CD4-positive, alpha-beta T cell (primary cell): ENCODE results near the gene RAPGEF4. TPM values are rescaled to one million over a fixed set of nuclear protein-coding genes. Genes with fewer than 3 reads are reported as not detected.
A peak's percentile ranks its signal among the peaks of the same experiment; 100 is the strongest.

ENCODE experiments used
- ATAC-seq: fragments of 200-7000 bp; cut with Tn5 transposase; one replicate; pipeline ENCODE4 v1.10.0; 2022; ENCODE audit warnings: mild to moderate bottlenecking; ENCODE audit not compliant: poor library complexity
- CTCF ChIA-PET: fragments of 350-600 bp; sonication (Branson Sonifier 250); formaldehyde crosslinking; loops from one replicate; lab custom pipeline; 2021; ENCODE audit warnings: antibody characterized with exemption, inconsistent platforms; lab: Charles Lee
- POLR2A ChIA-PET: fragments of 350-600 bp; sonication (Branson Sonifier 250); formaldehyde crosslinking; loops from one replicate; lab custom pipeline; 2021; ENCODE audit warnings: antibody characterized with exemption, inconsistent platforms; lab: Charles Lee
- DNase-seq, 14 experiments: peaks; one replicate each; pipeline ENCODE4 v3.0.0-alpha.2; 2013 to 2020; ENCODE audit warnings: mixed read lengths in 2 of 14
- H3K27ac ChIP-seq, 2 donors: one replicate each; pipeline versions ENCODE4 v1.5.1 to v1.7.0; 2013; ENCODE audit warnings: low read length in 2 of 2, low read depth in 1 of 2, mild to moderate bottlenecking in 1 of 2
- H3K27me3 ChIP-seq, 2 experiments: 1 replicate in 1 of 2; 2 replicates in 1 of 2; pipeline versions ENCODE4 v1.6.1 to v1.7.0; 2013; ENCODE audit warnings: low read length in 2 of 2, control low read depth in 1 of 2, mild to moderate bottlenecking in 1 of 2, moderate library complexity in 1 of 2; ENCODE audit not compliant: insufficient read depth in 2 of 2, control insufficient read depth in 1 of 2
- H3K36me3 ChIP-seq: one replicate; pipeline ENCODE4 v1.6.1; 2013; ENCODE audit warnings: low read length, control low read depth; ENCODE audit not compliant: insufficient read depth
- H3K4me1 ChIP-seq: one replicate; pipeline ENCODE4 v1.6.1; 2013; ENCODE audit warnings: low read length, control low read depth; ENCODE audit not compliant: insufficient read depth
- H3K4me3 ChIP-seq: one replicate; pipeline ENCODE4 v1.5.1; 2013; ENCODE audit warnings: mild to moderate bottlenecking, low read length, moderate library complexity
- H3K9me3 ChIP-seq, 2 experiments: 1 replicate in 1 of 2; 2 replicates in 1 of 2; pipeline versions ENCODE4 v1.6.1 to v1.7.0; 2013; ENCODE audit warnings: low read length in 2 of 2, mild to moderate bottlenecking in 2 of 2, control low read depth in 1 of 2, moderate library complexity in 1 of 2; ENCODE audit not compliant: control insufficient read depth in 1 of 2, insufficient read depth in 1 of 2
- H3K27ac Mint-ChIP-seq: one replicate; pipeline ENCODE4 v1.8.0; 2020; ENCODE audit warnings: mixed read lengths
- H3K27me3 Mint-ChIP-seq: one replicate; pipeline ENCODE4 v1.8.0; 2021; ENCODE audit warnings: mixed read lengths
- H3K36me3 Mint-ChIP-seq: one replicate; pipeline ENCODE4 v1.8.0; 2021; ENCODE audit warnings: low read depth, mixed read lengths
- H3K4me1 Mint-ChIP-seq: one replicate; pipeline ENCODE4 v1.8.0; 2021; ENCODE audit warnings: low read depth, mixed read lengths
- H3K4me3 Mint-ChIP-seq: one replicate; pipeline ENCODE4 v1.8.0; 2020; ENCODE audit warnings: mild to moderate bottlenecking, mixed read lengths
- H3K9me3 Mint-ChIP-seq: one replicate; pipeline ENCODE4 v1.8.0; 2020; ENCODE audit warnings: mixed read lengths
- CTCF ChIP-seq: fragments of 200-600 bp; IDR thresholded peaks from one replicate; pipeline ENCODE4 v1.8.0; 2022; ENCODE audit warnings: antibody characterized with exemption, mild to moderate bottlenecking
- intact Hi-C, 2 experiments: fragments of 100-400 bp; cut with DNase I in 1 of 2; cut with micrococcal nuclease in 1 of 2; formaldehyde crosslinking; loops; one replicate each; pipeline versions ENCODE4 v1.15.1 to v1.9.0; 2023 to 2025; cut with DNase I, micrococcal nuclease
- total RNA-seq, 174 experiments: library from RNA in 2 of 174; stranded (reverse) in 2 of 174; gene quantifications; one replicate each; pipeline ENCODE4 v1.2.3 and lab custom pipeline; 2021 to 2026

RAPGEF4 gene
- total RNA-seq, 2 experiments from 2014 or later: 0.69 to 0.73 TPM

- DNase-seq (peak in 2 of 14 experiments; percentile 11 to 28), ATAC-seq (no peak)
- POLR2A ChIA-PET: no interaction called here
- H3K4me1 ChIP-seq: no peaks in the 10 kb centered on the region
- CTCF ChIA-PET: no interaction called here
- Mint-ChIP-seq H3K27me3 (peaks cover 6% of the 10 kb centered on the region), H3K27ac (no peak overlapping the region), H3K4me1 (no peaks in the 10 kb centered on the region), H3K9me3 (no peaks in the 10 kb centered on the region), H3K36me3 (no peaks in the 10 kb centered on the region), H3K4me3 (no peak overlapping the region)
- no peaks in the 10 kb centered on the region for H3K36me3 ChIP-seq
- no peak overlapping the region for H3K4me3 ChIP-seq
- H3K9me3 ChIP-seq: no peaks in the 10 kb centered on the region
- H3K27me3 ChIP-seq: peaks cover 0 to 5% of the 10 kb centered on the region in 2 experiments
- no peak for TF ChIP-seq CTCF
- intact Hi-C loops: no loop called here
- no peak overlapping the region for H3K27ac ChIP-seq
Observed at GRCh38 chr2:172995323-172996244, 259.9 kb downstream of the RAPGEF4 start.

- H3K9me3 ChIP-seq: no peaks in the 10 kb centered on the region
- no peak overlapping the region for H3K27ac ChIP-seq
- no peaks in the 10 kb centered on the region for H3K4me1 Mint-ChIP-seq
- no peak for DNase-seq
- TF ChIP-seq CTCF: no peak
- H3K36me3 ChIP-seq: no peaks in the 10 kb centered on the region
- H3K4me1 ChIP-seq: no peaks in the 10 kb centered on the region
- no peaks in the 10 kb centered on the region for H3K9me3 Mint-ChIP-seq
- H3K27me3 ChIP-seq: peaks cover 0 to 5% of the 10 kb centered on the region in 2 experiments
- CTCF ChIA-PET: no interaction called here
- H3K27me3 Mint-ChIP-seq: peaks cover 6% of the 10 kb centered on the region
- no peak for ATAC-seq
- H3K27ac Mint-ChIP-seq: no peak overlapping the region
- H3K4me3 Mint-ChIP-seq: no peak overlapping the region
- H3K36me3 Mint-ChIP-seq: no peaks in the 10 kb centered on the region
- intact Hi-C loops: no loop called here
- POLR2A ChIA-PET: no interaction called here
- no peak overlapping the region for H3K4me3 ChIP-seq
Observed at GRCh38 chr2:172996387-172996961, 260.8 kb downstream of the RAPGEF4 start.

- POLR2A ChIA-PET: no interaction called here
- H3K36me3 ChIP-seq: no peaks in the 10 kb centered on the region
- Mint-ChIP-seq H3K27ac (no peak overlapping the region), H3K4me1 (no peaks in the 10 kb centered on the region), H3K9me3 (no peaks in the 10 kb centered on the region), H3K27me3 (peaks cover 6% of the 10 kb centered on the region), H3K36me3 (no peaks in the 10 kb centered on the region), H3K4me3 (no peak overlapping the region)
- H3K9me3 ChIP-seq: no peaks in the 10 kb centered on the region
- no peak for TF ChIP-seq CTCF
- peaks cover 0 to 5% of the 10 kb centered on the region in 2 experiments for H3K27me3 ChIP-seq
- no peaks in the 10 kb centered on the region for H3K4me1 ChIP-seq
- intact Hi-C loops: no loop called here
- CTCF ChIA-PET: no interaction called here
- ATAC-seq (no peak), DNase-seq (no peak)
- no peak overlapping the region for H3K27ac ChIP-seq
- H3K4me3 ChIP-seq: no peak overlapping the region
Observed at GRCh38 chr2:172997031-172997430, 261.4 kb downstream of the RAPGEF4 start.
